K562 (cell line): Measurements from ENCODE around the gene BRSK1. TPM values are rescaled to one million over a fixed set of nuclear protein-coding genes. Genes with fewer than 3 reads are reported as not detected.

Experiments used
- ARID3B ChIP-seq: fragments of 250-450 bp; sonication (Bioruptor Pico); IDR thresholded peaks from 2 replicates; pipeline ENCODE4 v1.4.0; 2020; ENCODE audit warnings: borderline replicate concordance
- CHD2 ChIP-seq: IDR thresholded peaks from 2 replicates; pipeline ENCODE4 v1.6.1; 2011; ENCODE audit warnings: low read depth, low read length
- EP300 ChIP-seq: IDR thresholded peaks from 2 replicates; pipeline ENCODE4 v1.6.1; 2012; ENCODE audit warnings: low read length, improper control_type of control experiment
- FOXJ2 ChIP-seq: fragments of 200-800 bp; sonication (Bioruptor generic); IDR thresholded peaks from 2 replicates; pipeline ENCODE4 v1.6.1; 2016; ENCODE audit warnings: missing genetic modification characterization, missing compliant biosample characterization
- FOXO4 ChIP-seq: fragments of 450-650 bp; formaldehyde crosslinking; IDR thresholded peaks from 2 replicates; pipeline ENCODE4 v1.4.0; 2020; ENCODE audit warnings: mild to moderate bottlenecking, moderate library complexity
- GMEB1 ChIP-seq: fragments of 250-450 bp; sonication (Bioruptor Pico); IDR thresholded peaks from 2 replicates; pipeline ENCODE4 v1.4.0; 2020; ENCODE audit warnings: mild to moderate bottlenecking
- GTF2E2 ChIP-seq: fragments of 200-800 bp; sonication (Bioruptor generic); IDR thresholded peaks from 2 replicates; pipeline ENCODE4 v1.6.1; 2016; ENCODE audit warnings: missing genetic modification characterization, missing compliant biosample characterization
- HDAC3 ChIP-seq: fragments of 450-650 bp; IDR thresholded peaks from 2 replicates; pipeline ENCODE4 v1.6.1; 2018; ENCODE audit warnings: borderline replicate concordance, mild to moderate bottlenecking, moderate library complexity; ENCODE audit not compliant: partially characterized antibody
- MAFK ChIP-seq: IDR thresholded peaks from 2 replicates; pipeline ENCODE4 v1.6.1; 2011; ENCODE audit warnings: low read length, improper control_type of control experiment
- TARDBP ChIP-seq: fragments of 450-650 bp; IDR thresholded peaks from 2 replicates; pipeline ENCODE4 v1.6.1; 2016
- THRB ChIP-seq: fragments of 450-650 bp; formaldehyde crosslinking; conservative IDR thresholded peaks from 2 replicates; pipeline ENCODE4 v1.4.0; 2022; ENCODE audit warnings: mild to moderate bottlenecking, missing genetic modification characterization
- XRCC5 ChIP-seq: fragments of 200-400 bp; formaldehyde crosslinking; IDR thresholded peaks from 2 replicates; pipeline ENCODE4 v1.6.1; 2017; ENCODE audit warnings: low read depth, mild to moderate bottlenecking, low read length
- ZNF232 ChIP-seq: sonication (generic); formaldehyde crosslinking; IDR thresholded peaks from 2 replicates; pipeline ENCODE4 v1.8.0; 2022; ENCODE audit warnings: mild to moderate bottlenecking, missing genetic modification reagents
- polyA plus RNA-seq, 8 experiments: library from polyadenylated mRNA; depleted of rRNA in 4 of 8; stranded (reverse) in 5 of 8; unstranded in 3 of 8; fragments of >200 nt; fragmentation: Nextera tagmentation in 2 of 8; fragmentation: Illumina TruSeq in 1 of 8; extraction: Ambion mirVana in 2 of 8; extraction: Trizol in 1 of 8; gene quantifications; 2 replicates each; pipeline versions ENCODE4 v1.2.1 to v1.2.3, GENCODE V29; 2011 to 2014; ENCODE audit warnings: inconsistent platforms in 1 of 8, missing spikeins in 1 of 8
- total RNA-seq, 7 experiments: library from RNA; depleted of rRNA in 6 of 7; stranded (reverse); fragments of >200 nt in 6 of 7; fragmentation: Illumina TruSeq in 2 of 7; extraction: Trizol in 2 of 7; gene quantifications; 2 replicates each; pipeline versions ENCODE4 v1.2.1 to v1.2.3, GENCODE V29; 2011 to 2021; ENCODE audit warnings: low replicate concordance in 1 of 7
- TF ChIP-seq, protein P1 (sequence below): fragments of 200-800 bp; sonication (Bioruptor generic); IDR thresholded peaks from 2 replicates; pipeline ENCODE4 v1.6.1; 2016; ENCODE audit warnings: missing genetic modification characterization, missing compliant biosample characterization
- TF ChIP-seq, protein P2 (sequence below): fragments of 450-650 bp; formaldehyde crosslinking; IDR thresholded peaks from 2 replicates; pipeline ENCODE4 v1.4.0; 2020; ENCODE audit warnings: mild to moderate bottlenecking

Gene BRSK1
- total and polyA plus RNA-seq, 9 of the 15 experiments (the other 6 are each of a cell fraction or from before 2014, with no cell fraction given): 1.7 to 9.3 (median 3.8) TPM; not detected in 2

DNA sequence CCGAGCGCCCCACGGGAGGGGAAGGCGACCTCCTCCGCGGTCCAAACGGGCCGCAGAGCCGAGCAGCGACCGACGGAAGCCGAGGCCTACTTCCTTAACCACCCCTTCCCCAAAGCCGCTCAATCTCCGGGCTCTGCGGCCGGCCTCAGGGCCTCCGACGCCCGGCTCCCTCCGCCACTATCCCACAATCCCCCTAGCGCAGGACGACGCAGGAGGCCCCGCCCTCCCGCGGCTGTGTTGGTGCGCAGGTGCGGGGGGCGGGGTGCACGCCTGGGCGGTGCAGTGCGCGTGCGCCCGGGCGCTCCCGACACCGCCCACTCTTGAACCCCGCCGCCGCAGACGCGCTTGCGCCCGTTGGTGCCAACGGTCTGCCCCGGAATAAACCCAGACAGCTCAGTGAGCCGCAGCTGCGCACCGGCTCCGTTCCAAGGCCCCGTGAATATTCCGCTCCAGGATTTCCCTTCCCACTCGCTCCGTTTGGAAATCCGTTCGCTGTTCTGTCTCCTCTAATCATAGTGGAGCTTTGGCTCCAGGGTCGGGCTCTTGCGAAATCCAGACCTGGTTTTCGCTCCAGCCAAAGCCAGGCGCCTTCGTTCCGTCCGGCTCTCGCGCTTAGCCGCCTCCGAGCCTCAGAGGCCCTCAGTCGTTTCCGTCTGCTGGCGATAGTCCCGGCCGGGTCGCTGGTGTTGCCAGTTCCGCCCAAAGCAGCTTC is 24.8 kb upstream of the BRSK1 start, which contains the start of gene PPP6R1 (continued):
- TF ChIP-seq, protein P1, sequence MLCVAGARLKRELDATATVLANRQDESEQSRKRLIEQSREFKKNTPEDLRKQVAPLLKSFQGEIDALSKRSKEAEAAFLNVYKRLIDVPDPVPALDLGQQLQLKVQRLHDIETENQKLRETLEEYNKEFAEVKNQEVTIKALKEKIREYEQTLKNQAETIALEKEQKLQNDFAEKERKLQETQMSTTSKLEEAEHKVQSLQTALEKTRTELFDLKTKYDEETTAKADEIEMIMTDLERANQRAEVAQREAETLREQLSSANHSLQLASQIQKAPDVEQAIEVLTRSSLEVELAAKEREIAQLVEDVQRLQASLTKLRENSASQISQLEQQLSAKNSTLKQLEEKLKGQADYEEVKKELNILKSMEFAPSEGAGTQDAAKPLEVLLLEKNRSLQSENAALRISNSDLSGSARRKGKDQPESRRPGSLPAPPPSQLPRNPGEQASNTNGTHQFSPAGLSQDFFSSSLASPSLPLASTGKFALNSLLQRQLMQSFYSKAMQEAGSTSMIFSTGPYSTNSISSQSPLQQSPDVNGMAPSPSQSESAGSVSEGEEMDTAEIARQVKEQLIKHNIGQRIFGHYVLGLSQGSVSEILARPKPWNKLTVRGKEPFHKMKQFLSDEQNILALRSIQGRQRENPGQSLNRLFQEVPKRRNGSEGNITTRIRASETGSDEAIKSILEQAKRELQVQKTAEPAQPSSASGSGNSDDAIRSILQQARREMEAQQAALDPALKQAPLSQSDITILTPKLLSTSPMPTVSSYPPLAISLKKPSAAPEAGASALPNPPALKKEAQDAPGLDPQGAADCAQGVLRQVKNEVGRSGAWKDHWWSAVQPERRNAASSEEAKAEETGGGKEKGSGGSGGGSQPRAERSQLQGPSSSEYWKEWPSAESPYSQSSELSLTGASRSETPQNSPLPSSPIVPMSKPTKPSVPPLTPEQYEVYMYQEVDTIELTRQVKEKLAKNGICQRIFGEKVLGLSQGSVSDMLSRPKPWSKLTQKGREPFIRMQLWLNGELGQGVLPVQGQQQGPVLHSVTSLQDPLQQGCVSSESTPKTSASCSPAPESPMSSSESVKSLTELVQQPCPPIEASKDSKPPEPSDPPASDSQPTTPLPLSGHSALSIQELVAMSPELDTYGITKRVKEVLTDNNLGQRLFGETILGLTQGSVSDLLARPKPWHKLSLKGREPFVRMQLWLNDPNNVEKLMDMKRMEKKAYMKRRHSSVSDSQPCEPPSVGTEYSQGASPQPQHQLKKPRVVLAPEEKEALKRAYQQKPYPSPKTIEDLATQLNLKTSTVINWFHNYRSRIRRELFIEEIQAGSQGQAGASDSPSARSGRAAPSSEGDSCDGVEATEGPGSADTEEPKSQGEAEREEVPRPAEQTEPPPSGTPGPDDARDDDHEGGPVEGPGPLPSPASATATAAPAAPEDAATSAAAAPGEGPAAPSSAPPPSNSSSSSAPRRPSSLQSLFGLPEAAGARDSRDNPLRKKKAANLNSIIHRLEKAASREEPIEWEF (CRISPR knock-in tag): no peak
- peak; percentile 96 for TF ChIP-seq TARDBP
- TF ChIP-seq HDAC3: peak; percentile 99
- TF ChIP-seq GTF2E2: no peak; the same call in none of the 2 replicates
- no peak for TF ChIP-seq FOXO4 (CRISPR knock-in tag)
- peak; percentile 40; the same call in 1 of the 2 replicates for TF ChIP-seq MAFK
- TF ChIP-seq THRB (CRISPR knock-in tag): no peak
- peak; percentile 74; the same call in 1 of the 2 replicates for TF ChIP-seq GMEB1 (CRISPR knock-in tag)
- peak; percentile 100 for TF ChIP-seq XRCC5
- peak; percentile 86 for TF ChIP-seq EP300
- TF ChIP-seq ARID3B (CRISPR knock-in tag): no peak
- TF ChIP-seq, protein P2, sequence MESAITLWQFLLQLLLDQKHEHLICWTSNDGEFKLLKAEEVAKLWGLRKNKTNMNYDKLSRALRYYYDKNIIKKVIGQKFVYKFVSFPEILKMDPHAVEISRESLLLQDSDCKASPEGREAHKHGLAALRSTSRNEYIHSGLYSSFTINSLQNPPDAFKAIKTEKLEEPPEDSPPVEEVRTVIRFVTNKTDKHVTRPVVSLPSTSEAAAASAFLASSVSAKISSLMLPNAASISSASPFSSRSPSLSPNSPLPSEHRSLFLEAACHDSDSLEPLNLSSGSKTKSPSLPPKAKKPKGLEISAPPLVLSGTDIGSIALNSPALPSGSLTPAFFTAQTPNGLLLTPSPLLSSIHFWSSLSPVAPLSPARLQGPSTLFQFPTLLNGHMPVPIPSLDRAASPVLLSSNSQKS (CRISPR knock-in tag): no peak
- no peak for TF ChIP-seq ZNF232 (CRISPR knock-in tag)
- TF ChIP-seq CHD2: peak; percentile 22; the same call in 1 of the 2 replicates
- TF ChIP-seq FOXJ2 (tag): no peak; the same call in 1 of the 2 replicates
